SU-DHL-6 (cell line): ENCODE measurements around the gene FCRL5.
"Not testable (repeated sequence)": the region's sequence is repeated elsewhere in the genome, so short reads cannot be mapped to it uniquely, and the experiment has no call there.

Source experiments
- H2AFZ ChIP-seq: fragments of 200-600 bp; sonication (generic); 2 replicates; pipeline ENCODE4 v1.6.1; 2014; ENCODE audit warnings: low read depth, mild to moderate bottlenecking, moderate library complexity, mixed read lengths, antibody characterized with exemption, low read length; ENCODE audit not compliant: severe bottlenecking
- H3F3A ChIP-seq: fragments of 200-600 bp; shearing (Covaris generic); 2 replicates; pipeline ENCODE4 v1.6.0; 2016; ENCODE audit warnings: antibody characterized with exemption, mild to moderate bottlenecking; ENCODE audit not compliant: insufficient read depth
- H3K27ac ChIP-seq: fragments of 200-600 bp; sonication (generic); 2 replicates; pipeline ENCODE4 v1.5.1; 2016; ENCODE audit warnings: low read depth, mild to moderate bottlenecking, low read length, moderate library complexity, mixed read lengths
- H3K27me3 ChIP-seq: fragments of 200-600 bp; sonication (generic), shearing (Covaris generic); 2 replicates; pipeline ENCODE4 v1.6.0; 2014; ENCODE audit warnings: mild to moderate bottlenecking, low read length
- H3K36me3 ChIP-seq: fragments of 200-600 bp; sonication (generic); 2 replicates; pipeline ENCODE4 v1.6.1; 2014; ENCODE audit warnings: mild to moderate bottlenecking, low read length, mixed read lengths
- H3K4me2 ChIP-seq: fragments of 300-600, 200-600 bp; shearing (Covaris generic), sonication (generic); 2 replicates; pipeline ENCODE4 v1.6.0; 2014; ENCODE audit warnings: low read length, low read depth, mild to moderate bottlenecking; ENCODE audit not compliant: poor library complexity, severe bottlenecking
- H3K4me3 ChIP-seq: fragments of 200-600 bp; sonication (generic); 2 replicates; pipeline ENCODE4 v1.5.1; 2014; ENCODE audit warnings: antibody characterized with exemption, low read length, mild to moderate bottlenecking, mixed read lengths; ENCODE audit not compliant: insufficient read depth, poor library complexity, severe bottlenecking
- H3K79me2 ChIP-seq: fragments of 200-600 bp; sonication (generic); 2 replicates; pipeline ENCODE4 v1.6.1; 2014; ENCODE audit warnings: mild to moderate bottlenecking, low read length, moderate library complexity; ENCODE audit not compliant: insufficient read depth
- H3K9ac ChIP-seq: fragments of 200-600 bp; sonication (generic); 2 replicates; pipeline ENCODE4 v1.7.0; 2014; ENCODE audit warnings: mild to moderate bottlenecking, low read length
- H3K9me2 ChIP-seq: fragments of 200-600 bp; sonication (generic); replicated peaks from 2 replicates; pipeline ENCODE4 v1.6.1; 2014; ENCODE audit warnings: low read length; ENCODE audit not compliant: insufficient read depth
- H3K9me3 ChIP-seq: fragments of 200-600 bp; sonication (generic); 2 replicates; pipeline ENCODE4 v1.6.1; 2014; ENCODE audit warnings: low read length, mixed read lengths; ENCODE audit not compliant: insufficient read depth
- H4K20me1 ChIP-seq: fragments of 200-600 bp; sonication (generic); 2 replicates; pipeline ENCODE4 v1.6.1; 2014; ENCODE audit warnings: low read depth, mild to moderate bottlenecking, antibody characterized with exemption, low read length, moderate library complexity, mixed read lengths
- CTCF ChIP-seq: fragments of 200-600 bp; sonication (generic); IDR thresholded peaks from one replicate; pipeline ENCODE4 v1.5.1; 2017; ENCODE audit warnings: antibody characterized with exemption, mild to moderate bottlenecking, low read length, moderate library complexity; ENCODE audit not compliant: insufficient read depth, poor library complexity, severe bottlenecking
- EZH2phosphoT487 ChIP-seq: fragments of 200-600 bp; sonication (generic), shearing (Covaris generic); conservative IDR thresholded peaks from 2 replicates; pipeline ENCODE4 v1.6.1; 2018; ENCODE audit warnings: mild to moderate bottlenecking, antibody characterized with exemption, low read length, moderate library complexity, mixed read lengths

Gene FCRL5

GRCh38 chr1:157488156-157488555, 64.2 kb downstream of the FCRL5 start:
- Histone ChIP-seq H3K4me3 (no peak overlapping the region), H3K79me2 (no peaks in the 10 kb centered on the region), H3K36me3 (no peaks in the 10 kb centered on the region), H3K9me2 (no peaks in the 10 kb centered on the region), H2AFZ (no peak overlapping the region), H3K4me2 (no peak overlapping the region), H4K20me1 (no peaks in the 10 kb centered on the region), H3F3A (no peaks in the 10 kb centered on the region), H3K9ac (no peak overlapping the region), H3K27ac (no peak overlapping the region), H3K9me3 (no peaks in the 10 kb centered on the region), H3K27me3 (no peaks in the 10 kb centered on the region)
- TF ChIP-seq EZH2phosphoT487 (no peak), CTCF (no peak)

GRCh38 chr1:157487504-157487903, 64.8 kb downstream of the FCRL5 start:
- no peak overlapping the region for H2AFZ ChIP-seq
- no peaks in the 10 kb centered on the region for H3K9me3 ChIP-seq

GRCh38 chr1:157487096-157487495, 65.2 kb downstream of the FCRL5 start:
- no peak for TF ChIP-seq EZH2phosphoT487
- TF ChIP-seq CTCF: no peak
- Histone ChIP-seq H3K27ac (no peak overlapping the region), H2AFZ (no peak overlapping the region)

More at GRCh38 chr1:157487504-157487903, 64.8 kb downstream of the FCRL5 start:
- no peaks in the 10 kb centered on the region for H3K36me3 ChIP-seq
- H3F3A ChIP-seq: no peaks in the 10 kb centered on the region
- no peak overlapping the region for H3K4me2 ChIP-seq
- H3K79me2 ChIP-seq: no peaks in the 10 kb centered on the region
- H3K9me2 ChIP-seq: no peaks in the 10 kb centered on the region
- H4K20me1 ChIP-seq: no peaks in the 10 kb centered on the region
- H3K27ac ChIP-seq: no peak overlapping the region
- H3K9ac ChIP-seq: no peak overlapping the region
- TF ChIP-seq CTCF (no peak), EZH2phosphoT487 (no peak)
- no peak overlapping the region for H3K4me3 ChIP-seq
- no peaks in the 10 kb centered on the region for H3K27me3 ChIP-seq

GRCh38 chr1:157486400-157486799, 65.9 kb downstream of the FCRL5 start:
- not testable (repeated sequence) for H3K4me2 ChIP-seq, H2AFZ ChIP-seq, H3K79me2 ChIP-seq

More at GRCh38 chr1:157487096-157487495, 65.2 kb downstream of the FCRL5 start:
- no peaks in the 10 kb centered on the region for H3K36me3 ChIP-seq
- H3K9me3 ChIP-seq: no peaks in the 10 kb centered on the region
- H3K27me3 ChIP-seq: no peaks in the 10 kb centered on the region
- no peak overlapping the region for H3K4me2 ChIP-seq
- H3K9ac ChIP-seq: no peak overlapping the region
- H3F3A ChIP-seq: no peaks in the 10 kb centered on the region
- no peaks in the 10 kb centered on the region for H3K79me2 ChIP-seq
- H4K20me1 ChIP-seq: no peaks in the 10 kb centered on the region
- no peaks in the 10 kb centered on the region for H3K9me2 ChIP-seq
- H3K4me3 ChIP-seq: no peak overlapping the region

More at GRCh38 chr1:157486400-157486799, 65.9 kb downstream of the FCRL5 start:
- H3K27ac ChIP-seq, H3F3A ChIP-seq, H4K20me1 ChIP-seq, H3K27me3 ChIP-seq, H3K4me3 ChIP-seq, H3K9me2 ChIP-seq, H3K9me3 ChIP-seq, H3K36me3 ChIP-seq, H3K9ac ChIP-seq: not testable (repeated sequence)
